Astrocyte of the spinal cord (primary cell): Measurements from ENCODE around the gene PDCL2.

Experiments used
- DNase-seq: peaks from one replicate; pipeline ENCODE4 v3.0.0; 2011; ENCODE audit warnings: low read depth, low spot score
- H3K4me3 ChIP-seq: 2 replicates; pipeline ENCODE4 v1.5.1; 2011; ENCODE audit warnings: low read depth, mild to moderate bottlenecking, low read length, moderate library complexity
- in situ Hi-C: cut with HindIII; loops from 2 replicates; pipeline ENCODE4 v1.10.0; 2017; ENCODE audit warnings: low sequenced_read_pairs
- TF ChIP-seq, protein P1 (sequence below): IDR thresholded peaks from 2 replicates; pipeline ENCODE4 v1.5.1; 2012; ENCODE audit warnings: low read depth, mild to moderate bottlenecking, low read length, inconsistent platforms

Gene PDCL2

GRCh38 chr4:55543858-55544257 lies 48.2 kb downstream of the PDCL2 start:
- DNase-seq, result peak; percentile 7
- in situ Hi-C loops, result no loop called here
- TF ChIP-seq, protein P1, sequence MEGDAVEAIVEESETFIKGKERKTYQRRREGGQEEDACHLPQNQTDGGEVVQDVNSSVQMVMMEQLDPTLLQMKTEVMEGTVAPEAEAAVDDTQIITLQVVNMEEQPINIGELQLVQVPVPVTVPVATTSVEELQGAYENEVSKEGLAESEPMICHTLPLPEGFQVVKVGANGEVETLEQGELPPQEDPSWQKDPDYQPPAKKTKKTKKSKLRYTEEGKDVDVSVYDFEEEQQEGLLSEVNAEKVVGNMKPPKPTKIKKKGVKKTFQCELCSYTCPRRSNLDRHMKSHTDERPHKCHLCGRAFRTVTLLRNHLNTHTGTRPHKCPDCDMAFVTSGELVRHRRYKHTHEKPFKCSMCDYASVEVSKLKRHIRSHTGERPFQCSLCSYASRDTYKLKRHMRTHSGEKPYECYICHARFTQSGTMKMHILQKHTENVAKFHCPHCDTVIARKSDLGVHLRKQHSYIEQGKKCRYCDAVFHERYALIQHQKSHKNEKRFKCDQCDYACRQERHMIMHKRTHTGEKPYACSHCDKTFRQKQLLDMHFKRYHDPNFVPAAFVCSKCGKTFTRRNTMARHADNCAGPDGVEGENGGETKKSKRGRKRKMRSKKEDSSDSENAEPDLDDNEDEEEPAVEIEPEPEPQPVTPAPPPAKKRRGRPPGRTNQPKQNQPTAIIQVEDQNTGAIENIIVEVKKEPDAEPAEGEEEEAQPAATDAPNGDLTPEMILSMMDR, result peak; percentile 8
- no peak overlapping the region for H3K4me3 ChIP-seq

GRCh38 chr4:55540271-55540670 lies 51.8 kb downstream of the PDCL2 start:
- DNase-seq, result no peak
- in situ Hi-C loops, result no loop called here
- TF ChIP-seq, protein P1, result no peak
- no peak overlapping the region for H3K4me3 ChIP-seq

DNA sequence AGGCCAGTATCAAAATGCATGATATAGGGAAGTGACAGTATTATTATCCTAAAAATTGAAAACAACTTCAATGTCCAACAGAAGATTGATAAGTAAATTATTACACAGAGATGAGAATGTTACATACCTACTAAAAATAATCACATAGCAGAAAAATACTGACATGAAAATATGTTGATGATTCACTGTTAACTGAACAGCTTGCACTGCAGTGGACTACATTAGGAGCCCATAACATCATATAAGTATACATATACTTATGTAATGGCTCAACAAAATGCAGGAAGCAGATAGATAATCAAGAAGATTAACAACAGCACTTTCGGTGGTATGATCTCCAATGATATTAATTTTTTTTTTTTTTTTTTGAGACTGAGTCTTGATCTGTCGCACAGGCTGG lies 52.4 kb downstream of the PDCL2 start:
- TF ChIP-seq, protein P1, result no peak
- in situ Hi-C loops, result no loop called here
- H3K4me3 ChIP-seq, result no peak overlapping the region
- DNase-seq, result no peak

GRCh38 chr4:55538531-55538930 lies 53.5 kb downstream of the PDCL2 start:
- TF ChIP-seq, protein P1, result no peak
- in situ Hi-C loops, result no loop called here
- no peak for DNase-seq
- no peak overlapping the region for H3K4me3 ChIP-seq

GRCh38 chr4:55534306-55534705 lies 57.7 kb downstream of the PDCL2 start:
- in situ Hi-C loops, result no loop called here
- no peak for DNase-seq
- TF ChIP-seq, protein P1, result no peak
- no peak overlapping the region for H3K4me3 ChIP-seq

- H3K4me3 ChIP-seq, result no peak overlapping the region
- TF ChIP-seq, protein P1, result no peak
- in situ Hi-C loops, result no loop called here
- DNase-seq, result no peak
Observed at GRCh38 chr4:55530691-55531090, 61.4 kb downstream of the PDCL2 start.

GRCh38 chr4:55530167-55530566 lies 61.9 kb downstream of the PDCL2 start:
- no peak overlapping the region for H3K4me3 ChIP-seq
- no peak for DNase-seq
- in situ Hi-C loops, result no loop called here
- TF ChIP-seq, protein P1, result no peak
